Retinal pigment epithelial cell (primary cell): Measurements from ENCODE around the gene SLC2A13.
"Not testable (repeated sequence)": the region's sequence is repeated elsewhere in the genome, so short reads cannot be mapped to it uniquely, and the experiment has no call there.

Experiments used
- DNase-seq: peaks from one replicate; pipeline ENCODE4 v3.0.0-alpha.2; 2010; ENCODE audit warnings: low read depth
- H3K4me3 ChIP-seq: 2 replicates; pipeline ENCODE4 v1.5.1; 2011; ENCODE audit warnings: mild to moderate bottlenecking, low read length, control low read depth, moderate library complexity
- CTCF ChIP-seq: conservative IDR thresholded peaks from 2 replicates; pipeline ENCODE4 v1.5.1; 2011; ENCODE audit warnings: low read depth, low read length, control low read depth, inconsistent platforms

Gene SLC2A13

GRCh38 chr12:39866135-39866534 lies 239.7 kb downstream of the SLC2A13 start:
- H3K4me3 ChIP-seq, result no peak overlapping the region
- DNase-seq, result no peak
- no peak for TF ChIP-seq CTCF

- TF ChIP-seq CTCF, result no peak
- DNase-seq, result no peak
- no peak overlapping the region for H3K4me3 ChIP-seq
Measured at GRCh38 chr12:39860695-39861094, 245.2 kb downstream of the SLC2A13 start.

GRCh38 chr12:39853003-39853402 lies 252.9 kb downstream of the SLC2A13 start:
- DNase-seq, result no peak
- no peak for TF ChIP-seq CTCF
- no peak overlapping the region for H3K4me3 ChIP-seq

GRCh38 chr12:39852346-39852745 lies 253.5 kb downstream of the SLC2A13 start:
- DNase-seq, result no peak
- no peak overlapping the region for H3K4me3 ChIP-seq
- no peak for TF ChIP-seq CTCF

GRCh38 chr12:39848218-39848617 lies 257.7 kb downstream of the SLC2A13 start:
- not testable (repeated sequence) for H3K4me3 ChIP-seq, DNase-seq

GRCh38 chr12:39846971-39847650 lies 258.8 kb downstream of the SLC2A13 start:
- DNase-seq, result no peak
- H3K4me3 ChIP-seq, result no peak overlapping the region

GRCh38 chr12:39846304-39846703 lies 259.6 kb downstream of the SLC2A13 start:
- no peak for TF ChIP-seq CTCF
- H3K4me3 ChIP-seq, result no peak overlapping the region
- no peak for DNase-seq

More at GRCh38 chr12:39846971-39847650, 258.8 kb downstream of the SLC2A13 start:
- no peak for TF ChIP-seq CTCF
